Measurements from ENCODE around the gene MAPT. TPM values are rescaled to one million over a fixed set of nuclear protein-coding genes. Genes with fewer than 3 reads are reported as not detected.
A peak's percentile ranks its signal among the peaks of the same experiment; 100 is the strongest.

Gene MAPT
- total RNA-seq, 4 donors from 2014 or later = 70.3 to 120 (median 82.8) TPM

DNA sequence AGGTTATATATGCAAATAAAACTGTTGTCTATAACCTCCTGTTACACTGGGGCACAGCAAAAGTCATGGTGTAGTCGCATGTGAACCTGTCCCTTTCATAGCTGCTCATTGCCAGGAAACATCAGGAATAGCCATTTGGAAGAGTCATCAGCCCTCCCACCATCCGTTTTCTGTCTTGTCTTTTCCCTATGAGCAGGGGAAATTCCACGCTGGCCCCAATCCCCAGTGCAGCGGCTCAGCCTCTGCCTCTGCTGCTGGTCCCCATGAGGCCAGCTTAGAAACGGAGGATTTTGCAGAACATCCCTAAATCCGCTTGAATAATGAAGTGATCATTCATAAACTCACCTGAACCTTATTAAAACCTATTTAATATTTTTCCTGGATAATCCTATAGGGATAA, 10.5 kb downstream of the MAPT start:
- H3K4me3 ChIP-seq = no peak overlapping the region
- intact Hi-C loops (cut with DNase I; ENCODE audit: low total_unique reads) (loop anchor here (10.0 kb wide), 1 partner anchor 590 kb away; the partner anchor contains the start of gene MAP3K14), in situ Hi-C loops (cut with MboI; ENCODE audit: low sequenced_read_pairs in 4 of 4) (no loop called here)
- TF ChIP-seq, protein P1, sequence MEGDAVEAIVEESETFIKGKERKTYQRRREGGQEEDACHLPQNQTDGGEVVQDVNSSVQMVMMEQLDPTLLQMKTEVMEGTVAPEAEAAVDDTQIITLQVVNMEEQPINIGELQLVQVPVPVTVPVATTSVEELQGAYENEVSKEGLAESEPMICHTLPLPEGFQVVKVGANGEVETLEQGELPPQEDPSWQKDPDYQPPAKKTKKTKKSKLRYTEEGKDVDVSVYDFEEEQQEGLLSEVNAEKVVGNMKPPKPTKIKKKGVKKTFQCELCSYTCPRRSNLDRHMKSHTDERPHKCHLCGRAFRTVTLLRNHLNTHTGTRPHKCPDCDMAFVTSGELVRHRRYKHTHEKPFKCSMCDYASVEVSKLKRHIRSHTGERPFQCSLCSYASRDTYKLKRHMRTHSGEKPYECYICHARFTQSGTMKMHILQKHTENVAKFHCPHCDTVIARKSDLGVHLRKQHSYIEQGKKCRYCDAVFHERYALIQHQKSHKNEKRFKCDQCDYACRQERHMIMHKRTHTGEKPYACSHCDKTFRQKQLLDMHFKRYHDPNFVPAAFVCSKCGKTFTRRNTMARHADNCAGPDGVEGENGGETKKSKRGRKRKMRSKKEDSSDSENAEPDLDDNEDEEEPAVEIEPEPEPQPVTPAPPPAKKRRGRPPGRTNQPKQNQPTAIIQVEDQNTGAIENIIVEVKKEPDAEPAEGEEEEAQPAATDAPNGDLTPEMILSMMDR (IDR thresholded peaks at IDR 0.05 in 4 of 5, conservative IDR thresholded peaks at IDR 0.05 in 1 of 5) = no peak
- no peak for TF ChIP-seq POLR2A (IDR thresholded peaks at IDR 0.05)
- DNase-seq (no peak), ATAC-seq (no peak)
- no peaks in the 10 kb centered on the region for H3K36me3 ChIP-seq
- H3K4me1 ChIP-seq = peaks cover 76 to 88% of the 10 kb centered on the region in 2 donors
- peak overlapping the region; percentile 90 to 93 (median 90) for H3K27ac ChIP-seq
- no peaks in the 10 kb centered on the region for H3K9me3 ChIP-seq
- no peaks in the 10 kb centered on the region for H3K27me3 ChIP-seq

DNA sequence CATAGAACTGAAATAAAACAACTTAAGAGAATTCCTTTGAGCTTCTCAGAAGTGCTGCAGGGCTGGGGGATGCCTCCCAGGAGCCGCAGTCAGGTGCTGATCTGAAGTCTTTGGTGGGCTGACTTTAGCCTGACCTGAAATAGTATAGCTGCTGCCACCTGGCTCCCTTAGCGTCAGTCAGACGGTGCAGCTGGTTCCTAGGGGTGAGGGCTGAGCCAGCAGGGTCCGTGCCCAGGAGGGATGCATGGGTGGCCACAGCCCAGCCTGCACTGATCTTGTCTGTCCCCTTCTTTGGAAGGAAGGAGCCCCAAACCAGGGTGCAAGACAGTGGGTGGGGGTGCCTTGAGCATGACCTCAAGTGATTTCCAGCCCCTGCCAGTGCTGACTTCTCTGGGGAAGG, 11.5 kb downstream of the MAPT start:
- Histone ChIP-seq H3K27me3 (no peaks in the 10 kb centered on the region), H3K9me3 (no peaks in the 10 kb centered on the region), H3K4me1 (peaks cover 74 to 86% of the 10 kb centered on the region in 2 donors), H3K4me3 (no peak overlapping the region), H3K27ac (peak overlapping the region; percentile 90 to 93 (median 90)), H3K36me3 (no peaks in the 10 kb centered on the region)
- in situ Hi-C loops (cut with MboI; ENCODE audit: low sequenced_read_pairs in 4 of 4) = no loop called here
- peak in 1 of 2 donors; percentile 19 for ATAC-seq
- TF ChIP-seq POLR2A (IDR thresholded peaks at IDR 0.05) = peak in 1 of 2 donors; percentile 51
- TF ChIP-seq, protein P1 (IDR thresholded peaks at IDR 0.05 in 4 of 5, conservative IDR thresholded peaks at IDR 0.05 in 1 of 5) = no peak
- DNase-seq = peak in 1 of 2 donors; percentile 77
- intact Hi-C loops (cut with DNase I; ENCODE audit: low total_unique reads) = loop anchor here (2.0 to 10.0 kb wide), 2 partner anchors 43 to 591 kb away; partner anchors contain the start of gene MAP3K14

DNA sequence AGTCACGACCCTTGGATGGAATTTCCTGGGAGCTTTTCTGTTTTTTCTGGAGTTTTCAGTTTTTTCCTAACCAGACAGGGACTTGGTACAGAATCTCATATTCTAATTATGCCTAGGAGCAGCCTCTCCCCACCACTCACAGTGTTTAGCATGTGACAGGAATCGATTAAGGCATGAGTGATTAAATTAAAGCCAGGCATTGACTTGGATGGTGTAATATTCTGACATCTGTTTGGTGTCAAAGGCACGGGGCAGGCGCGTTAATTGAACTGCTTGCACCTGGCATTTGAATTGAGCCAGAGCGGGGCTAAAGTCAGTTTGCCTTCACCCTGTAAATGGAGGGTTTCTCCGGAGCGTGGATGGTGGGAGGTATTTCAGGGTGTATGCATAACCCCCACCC, 11.9 kb downstream of the MAPT start:
- in situ Hi-C loops (cut with MboI; ENCODE audit: low sequenced_read_pairs in 4 of 4) (no loop called here), intact Hi-C loops (cut with DNase I; ENCODE audit: low total_unique reads) (loop anchor here (2.0 to 10.0 kb wide), 2 partner anchors 43 to 591 kb away; partner anchors contain the start of gene MAP3K14)
- TF ChIP-seq, protein P1 (IDR thresholded peaks at IDR 0.05 in 4 of 5, conservative IDR thresholded peaks at IDR 0.05 in 1 of 5) = no peak
- no peak for TF ChIP-seq POLR2A (IDR thresholded peaks at IDR 0.05)

DNA sequence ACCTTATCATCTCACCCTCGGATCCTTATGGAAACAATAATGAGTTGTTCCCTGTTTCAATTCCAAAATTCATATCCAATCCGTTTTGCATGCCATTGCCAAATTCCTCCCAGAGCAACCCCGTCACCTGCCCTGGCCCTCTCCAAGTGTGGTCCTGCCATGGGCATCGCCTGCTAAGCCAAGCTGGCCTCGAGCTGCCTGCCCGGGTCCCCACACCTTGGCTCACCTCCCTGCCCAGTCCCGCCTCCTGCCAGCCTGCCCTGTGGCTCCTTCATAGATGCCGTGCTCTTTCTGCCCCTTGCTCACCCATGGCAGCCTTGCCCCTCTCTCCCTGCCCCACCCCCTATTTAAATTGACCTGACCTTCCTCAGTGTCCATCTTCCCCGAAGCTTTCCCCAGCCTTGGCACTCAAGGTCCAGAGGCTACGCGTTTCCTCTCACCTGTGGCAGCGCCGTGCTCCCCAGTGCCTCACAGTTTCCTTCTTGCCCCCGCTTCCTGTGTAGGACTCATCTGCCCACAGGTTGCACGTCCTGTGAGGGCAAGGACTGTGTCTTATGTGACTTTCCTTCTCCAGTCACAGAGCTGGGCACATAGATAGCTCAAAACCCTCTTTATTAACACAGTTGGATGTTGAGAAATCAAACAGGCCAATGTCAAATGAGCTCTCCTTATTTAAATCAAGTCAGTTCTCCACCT, 12.7 kb downstream of the MAPT start:
- H3K9me3 ChIP-seq = peaks cover 0 to 1% (median 0%) of the 10 kb centered on the region in 3 donors
- peaks cover 73% of the 10 kb centered on the region in 2 donors for H3K4me1 ChIP-seq
- DNase-seq = peak in 1 of 2 donors; percentile 40
- in situ Hi-C loops (cut with MboI; ENCODE audit: low sequenced_read_pairs in 4 of 4) (no loop called here), intact Hi-C loops (cut with DNase I; ENCODE audit: low total_unique reads) (loop anchor here (2.0 to 10.0 kb wide), 2 partner anchors 42 to 592 kb away; partner anchors contain the start of gene MAP3K14)
- peak overlapping the region in 1 of 4 donors; percentile 14 for H3K4me3 ChIP-seq
- no peak for TF ChIP-seq POLR2A (IDR thresholded peaks at IDR 0.05)
- TF ChIP-seq, protein P1 (IDR thresholded peaks at IDR 0.05 in 4 of 5, conservative IDR thresholded peaks at IDR 0.05 in 1 of 5) = no peak
- H3K27ac ChIP-seq = peak overlapping the region; percentile 90 to 93 (median 90)
- no peaks in the 10 kb centered on the region for H3K27me3 ChIP-seq
- H3K36me3 ChIP-seq = no peaks in the 10 kb centered on the region
- no peak for ATAC-seq

More for the DNA sequence above, 11.9 kb downstream of the MAPT start:
- H3K36me3 ChIP-seq = no peaks in the 10 kb centered on the region
- no peak for DNase-seq
- H3K27me3 ChIP-seq = no peaks in the 10 kb centered on the region
- ATAC-seq = no peak
- H3K4me1 ChIP-seq = peaks cover 74 to 82% of the 10 kb centered on the region in 2 donors
- H3K27ac ChIP-seq = peak overlapping the region; percentile 90 to 93 (median 90)
- no peaks in the 10 kb centered on the region for H3K9me3 ChIP-seq
- H3K4me3 ChIP-seq = no peak overlapping the region
